Sigmoid colon (tissue), 7 donors: Measurements from ENCODE around the gene OR52N5. TPM values are rescaled to one million over a fixed set of nuclear protein-coding genes. Genes with fewer than 3 reads are reported as not detected.

Experiments
- DNase-seq: peaks from one replicate; pipeline ENCODE4 v3.0.0-alpha.2; 2019
- H3K27ac ChIP-seq, 4 donors: fragments of 200-600 bp; sonication (generic); one replicate each; pipeline ENCODE4 v1.5.1; 2016 to 2019; ENCODE audit warnings: mild to moderate bottlenecking in 1 of 4
- H3K27me3 ChIP-seq, 3 donors: fragments of 200-600 bp; sonication (generic); one replicate each; pipeline ENCODE4 v1.5.1; 2019; ENCODE audit warnings: mild to moderate bottlenecking in 1 of 3
- H3K36me3 ChIP-seq, 4 donors: fragments of 200-600 bp; sonication (generic); one replicate each; pipeline ENCODE4 v1.5.1; 2016 to 2019
- H3K4me1 ChIP-seq, 4 donors: fragments of 200-600 bp; sonication (generic); one replicate each; pipeline ENCODE4 v1.5.1; 2017 to 2019
- H3K4me3 ChIP-seq, 4 donors: fragments of 200-600 bp; sonication (generic); one replicate each; pipeline ENCODE4 v1.5.1; 2017 to 2019; ENCODE audit warnings: mild to moderate bottlenecking in 2 of 4, moderate library complexity in 1 of 4
- H3K9me3 ChIP-seq, 4 donors: fragments of 200-600 bp in 3 of 4; sonication (generic) in 3 of 4; one replicate each; pipeline versions ENCODE4 v1.5.1 to v1.6.1; 2013 to 2019
- CTCF ChIP-seq, 4 experiments: fragments of 450-650 bp in 3 of 4; fragments of 200-600 bp in 1 of 4; IDR thresholded peaks; one replicate each; pipeline ENCODE4 v1.5.1; 2016 to 2019; ENCODE audit warnings: antibody characterized with exemption in 4 of 4, mild to moderate bottlenecking in 3 of 4, moderate library complexity in 2 of 4
- EP300 ChIP-seq, 4 donors: sonication (generic); formaldehyde crosslinking; IDR thresholded peaks; one replicate each; pipeline ENCODE4 v1.6.1; 2017; ENCODE audit warnings: antibody characterized with exemption in 4 of 4
- POLR2A ChIP-seq, 2 donors: fragments of 450-650 bp; IDR thresholded peaks; one replicate each; pipeline ENCODE4 v1.6.1; 2016; ENCODE audit warnings: antibody characterized with exemption in 2 of 2, mild to moderate bottlenecking in 2 of 2, moderate library complexity in 2 of 2
- POLR2AphosphoS5 ChIP-seq, 4 donors: sonication (generic); formaldehyde crosslinking; IDR thresholded peaks; one replicate each; pipeline ENCODE4 v1.6.1; 2017; ENCODE audit warnings: antibody characterized with exemption in 4 of 4
- WGBS, 2 donors: extraction: QIAGEN DNeasy Blood & Tissue Kit; methylation state at CpG; one replicate each; pipeline ENCODE4 v1.1.7; 2013; 5-methylcytosine and 5-hydroxymethylcytosine counted together
- intact Hi-C: fragments of 100-400 bp; cut with DNase I; formaldehyde crosslinking; loops from one replicate; pipeline ENCODE4 v1.15.1; 2023
- polyA plus RNA-seq, 3 donors: library from polyadenylated mRNA; stranded (reverse); fragments of 200-250 nt; gene quantifications; one replicate each; pipeline ENCODE4 v1.2.3, GENCODE V29; 2013
- total RNA-seq, 4 donors: library from RNA; depleted of rRNA; stranded (reverse); fragments of >200 nt; gene quantifications; one replicate each; pipeline ENCODE4 v1.1.0, GENCODE V29; 2016
- donor health status: healthy with polysubstance abuse.
- donor health status: Bipolar disorder and iron deficiency.
- donor health status: healthy.

Gene OR52N5
- total and polyA plus RNA-seq, 7 donors = not detected

GRCh38 chr11:5796541-5796940, 13.4 kb upstream of the OR52N5 start:
- Histone ChIP-seq H3K4me3 (no peak overlapping the region), H3K27me3 (no peaks in the 10 kb centered on the region), H3K9me3 (peaks cover 0 to 2% (median 0%) of the 10 kb centered on the region in 4 donors), H3K36me3 (no peaks in the 10 kb centered on the region), H3K27ac (no peak overlapping the region), H3K4me1 (no peaks in the 10 kb centered on the region)
- intact Hi-C loops = no loop called here
- DNase-seq = no peak
- TF ChIP-seq CTCF (IDR thresholded peaks at IDR 0.05) (no peak), POLR2A (IDR thresholded peaks at IDR 0.05) (no peak), POLR2AphosphoS5 (IDR thresholded peaks at IDR 0.05) (no peak), EP300 (IDR thresholded peaks at IDR 0.05) (no peak)
- 89 to 94% methylated on average over 6 of the region's 6 CpGs for WGBS, 2 donors

GRCh38 chr11:5791165-5791564, 8.0 kb upstream of the OR52N5 start, which contains the start of gene OR52N1:
OR52N1 (minus strand) TSS chr11:5791265; CDS start chr11:5788816, 2,449 bp downstream.
- H3K27ac ChIP-seq = no peak within 1 kb of the TSS
- TF ChIP-seq POLR2AphosphoS5 (IDR thresholded peaks at IDR 0.05) (no peak), EP300 (IDR thresholded peaks at IDR 0.05) (no peak), CTCF (IDR thresholded peaks at IDR 0.05) (no peak), POLR2A (IDR thresholded peaks at IDR 0.05) (no peak)
- DNase-seq = no peak
- WGBS, 2 donors = 70 to 82% methylated on average over 3 of the region's 3 CpGs
- intact Hi-C loops = no loop called here
- H3K4me1 ChIP-seq = no peaks in the 10 kb centered on the region
- H3K9me3 ChIP-seq = peaks cover 0 to 2% (median 0%) of the 10 kb centered on the region in 4 donors
- H3K27me3 ChIP-seq = no peaks in the 10 kb centered on the region
- no peak within 1 kb of the TSS for H3K4me3 ChIP-seq
- no peaks in the 10 kb centered on the region for H3K36me3 ChIP-seq

- H3K27me3 ChIP-seq = no peaks in the 10 kb centered on the region
- H3K4me1 ChIP-seq = no peaks in the 10 kb centered on the region
- intact Hi-C loops = no loop called here
- no peak overlapping the region for H3K4me3 ChIP-seq
- WGBS, 2 donors = 28 to 52% methylated on average over 1 of the region's 1 CpG
- TF ChIP-seq CTCF (IDR thresholded peaks at IDR 0.05) = no peak
- no peak for TF ChIP-seq EP300 (IDR thresholded peaks at IDR 0.05)
- TF ChIP-seq POLR2A (IDR thresholded peaks at IDR 0.05) = no peak
- TF ChIP-seq POLR2AphosphoS5 (IDR thresholded peaks at IDR 0.05) = no peak
- no peaks in the 10 kb centered on the region for H3K36me3 ChIP-seq
- DNase-seq = no peak
- no peak overlapping the region for H3K27ac ChIP-seq
- no peaks in the 10 kb centered on the region for H3K9me3 ChIP-seq
Measured at GRCh38 chr11:5767056-5767455, 16.1 kb downstream of the OR52N5 start.

GRCh38 chr11:5753943-5754342, 29.2 kb downstream of the OR52N5 start, which contains the start of gene OR52N4:
OR52N4 (plus strand) TSS chr11:5754243; CDS start chr11:5754741, 498 bp downstream.
- no peak within 1 kb of the TSS for H3K27ac ChIP-seq
- DNase-seq = no peak
- no peak within 1 kb of the TSS for H3K4me3 ChIP-seq
- H3K36me3 ChIP-seq = no peaks in the 10 kb centered on the region
- H3K9me3 ChIP-seq = no peaks in the 10 kb centered on the region
- no peaks in the 10 kb centered on the region for H3K27me3 ChIP-seq
- TF ChIP-seq POLR2A (IDR thresholded peaks at IDR 0.05) = no peak
- no peak for TF ChIP-seq EP300 (IDR thresholded peaks at IDR 0.05)
- TF ChIP-seq POLR2AphosphoS5 (IDR thresholded peaks at IDR 0.05) = no peak
- no peak for TF ChIP-seq CTCF (IDR thresholded peaks at IDR 0.05)
- H3K4me1 ChIP-seq = no peaks in the 10 kb centered on the region
- intact Hi-C loops = no loop called here
- 94% methylated on average over 1 of the region's 1 CpG for WGBS, 2 donors

GRCh38 chr11:5749836-5750235, 33.3 kb downstream of the OR52N5 start:
- no peak for TF ChIP-seq EP300 (IDR thresholded peaks at IDR 0.05)

More at GRCh38 chr11:5749836-5750235, 33.3 kb downstream of the OR52N5 start:
- Histone ChIP-seq H3K4me3 (no peak overlapping the region), H3K36me3 (no peaks in the 10 kb centered on the region), H3K4me1 (no peaks in the 10 kb centered on the region), H3K27me3 (no peaks in the 10 kb centered on the region), H3K27ac (no peak overlapping the region), H3K9me3 (no peaks in the 10 kb centered on the region)
- 74 to 84% methylated on average over 3 of the region's 3 CpGs for WGBS, 2 donors
- no peak for DNase-seq
- intact Hi-C loops = no loop called here
